ENCODE data around the gene COMMD2.

Gene COMMD2

DNA sequence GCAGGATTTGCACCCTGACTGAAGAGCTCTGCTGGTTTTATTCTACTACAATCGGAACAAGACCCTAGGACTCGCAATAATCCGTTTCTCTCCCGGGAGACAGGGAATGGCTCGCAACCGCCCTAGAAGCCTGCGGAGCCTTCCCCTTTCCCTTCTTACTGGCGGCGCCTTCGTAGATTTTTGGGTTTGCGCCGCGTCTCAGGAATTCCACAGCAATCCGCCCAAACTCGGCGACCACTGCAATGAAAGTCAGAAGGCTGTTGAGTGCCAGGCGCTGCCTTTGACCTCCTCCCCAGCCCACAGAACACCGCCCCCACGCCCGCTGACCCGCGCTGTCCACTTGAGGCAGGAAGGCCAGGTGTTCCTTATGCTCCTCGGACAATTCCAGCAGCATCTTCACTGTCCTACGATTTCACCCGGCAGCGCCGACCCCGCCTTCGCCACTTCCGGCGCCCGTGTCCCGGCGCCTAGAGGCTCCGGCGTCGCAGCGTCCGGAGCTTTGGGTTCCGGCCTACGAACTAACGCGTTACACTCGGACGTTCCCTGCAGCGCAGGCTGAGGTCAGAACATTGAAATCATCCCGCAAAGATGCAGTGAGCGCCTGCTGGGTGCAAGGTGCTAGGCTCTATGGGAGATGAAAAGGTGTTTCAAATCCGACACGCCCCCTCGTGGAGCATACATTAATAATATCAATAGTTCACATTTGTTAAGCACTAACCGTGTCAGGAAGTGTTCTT, at the start of gene COMMD2:
Gene COMMD2, minus strand, starts transcription at position 439 of the 737 bp plus-strand sequence. Its CDS starts 45 bp downstream, at position 394.
- DNase-seq (ENCODE audit: low read depth): peak; percentile 84

GRCh38 chr3:149801639-149802038, 49.4 kb upstream of the COMMD2 start:
- no peak for DNase-seq (ENCODE audit: low read depth)

GRCh38 chr3:149801195-149801594, 48.9 kb upstream of the COMMD2 start:
- no peak for DNase-seq (ENCODE audit: low read depth)

DNA sequence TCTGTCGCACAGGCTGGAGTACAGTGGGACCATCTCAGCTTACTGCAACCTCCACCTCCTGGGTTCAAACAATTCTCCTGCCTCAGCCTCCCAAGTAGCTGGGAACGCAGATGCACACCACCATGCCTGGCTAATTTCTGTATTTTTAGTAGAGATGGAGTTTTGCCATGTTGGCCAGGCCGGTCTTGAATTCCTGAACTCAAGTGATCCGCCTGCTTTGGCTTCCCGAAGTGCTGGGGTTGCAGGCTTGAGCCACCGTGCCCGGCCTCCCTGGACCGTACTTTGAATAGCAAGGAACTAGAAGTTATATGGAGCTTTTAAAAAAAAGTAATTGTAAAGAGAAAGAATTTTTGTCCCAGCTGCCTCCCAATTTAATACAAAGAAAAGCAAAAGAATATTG, 48.4 kb upstream of the COMMD2 start:
- DNase-seq (ENCODE audit: low read depth): no peak

DNA sequence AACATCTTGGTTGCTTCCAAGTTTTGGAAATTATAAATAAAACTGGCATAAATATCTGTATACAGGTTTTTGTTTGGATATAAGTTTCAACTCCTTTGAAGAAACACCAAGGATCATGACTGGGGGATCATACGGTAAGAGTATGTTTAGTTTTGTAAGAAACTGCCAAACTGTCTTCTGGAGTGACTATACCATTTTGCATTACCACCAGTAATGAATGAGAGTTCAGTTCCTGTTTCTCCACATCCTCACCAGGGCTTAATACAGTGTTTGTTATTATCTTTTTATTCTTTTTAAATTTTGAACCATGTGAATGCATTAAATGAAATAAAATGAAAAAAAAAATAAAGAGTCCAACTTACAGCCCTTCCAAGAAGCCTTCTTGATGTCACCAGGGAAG, 43.7 kb upstream of the COMMD2 start:
- DNase-seq (ENCODE audit: low read depth): no peak

- no peak for DNase-seq (ENCODE audit: low read depth)
Observed at GRCh38 chr3:149792452-149793270, 40.4 kb upstream of the COMMD2 start, which contains the start of gene ANKUB1. TSS of gene ANKUB1 (minus strand) at chr3:149792554. CDS start at chr3:149792366, 188 bp downstream.

DNA sequence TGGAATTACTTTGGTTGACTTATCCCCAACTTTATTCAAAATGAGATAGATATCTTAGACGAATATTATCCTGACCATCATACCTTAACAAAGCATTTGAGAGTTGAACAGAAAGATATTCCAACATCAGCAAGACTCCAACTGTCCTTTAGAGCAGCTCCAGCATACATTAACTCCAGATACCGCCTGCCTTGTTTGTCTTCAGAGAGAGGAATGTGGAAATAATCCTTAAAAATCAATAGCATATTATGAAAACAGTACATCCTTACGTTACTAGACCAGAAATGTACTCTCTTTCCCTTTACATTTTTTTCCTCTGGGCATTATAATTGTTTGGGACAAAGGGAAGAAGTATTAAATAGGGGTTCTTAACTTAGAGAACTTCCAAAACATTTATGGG, 38.4 kb upstream of the COMMD2 start:
- DNase-seq (ENCODE audit: low read depth): no peak

DNA sequence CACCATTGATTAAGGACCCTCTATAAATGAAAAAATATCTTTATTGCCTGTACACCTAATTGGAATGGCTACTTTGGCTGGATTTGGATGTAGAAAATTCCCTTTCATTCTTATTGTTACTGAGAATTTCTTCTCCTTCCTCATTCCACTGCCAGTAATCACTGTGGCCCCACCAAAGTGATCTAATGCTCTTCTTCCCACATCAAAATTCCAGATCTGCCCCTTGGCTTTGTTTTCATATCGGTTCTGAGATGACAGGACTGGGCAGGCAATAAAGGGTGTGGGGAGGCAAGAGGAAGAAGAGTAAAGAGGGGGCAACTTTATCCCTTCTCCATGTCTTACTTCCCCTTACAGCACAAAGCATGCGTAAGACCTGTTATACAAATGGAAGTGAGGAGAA, 38.0 kb upstream of the COMMD2 start:
- DNase-seq (ENCODE audit: low read depth): no peak

- no peak for DNase-seq (ENCODE audit: low read depth)
Observed at GRCh38 chr3:149784064-149784704, 31.9 kb upstream of the COMMD2 start.

DNA sequence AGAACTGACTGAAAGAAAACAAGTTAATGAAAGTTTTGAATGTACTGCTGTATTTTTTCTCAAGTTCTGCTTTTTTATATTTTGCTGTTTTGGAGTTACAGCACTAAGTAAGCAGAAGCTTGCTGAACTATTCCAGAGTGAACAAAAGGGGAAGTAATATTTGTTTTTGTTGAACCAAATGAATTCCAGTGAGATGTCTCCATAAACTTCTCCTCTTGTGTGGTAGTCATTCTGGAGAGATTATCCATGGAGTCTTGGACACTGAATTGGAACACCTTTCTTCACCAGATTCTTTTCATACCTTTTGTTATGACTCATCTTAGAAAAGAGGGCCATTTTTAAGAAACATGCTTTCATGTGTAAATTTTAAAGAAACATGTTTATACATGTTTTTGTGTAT, 31.3 kb upstream of the COMMD2 start:
- peak; percentile 72 for DNase-seq (ENCODE audit: low read depth)

- no peak for DNase-seq (ENCODE audit: low read depth)
Observed at GRCh38 chr3:149781741-149782140, 29.5 kb upstream of the COMMD2 start.

DNA sequence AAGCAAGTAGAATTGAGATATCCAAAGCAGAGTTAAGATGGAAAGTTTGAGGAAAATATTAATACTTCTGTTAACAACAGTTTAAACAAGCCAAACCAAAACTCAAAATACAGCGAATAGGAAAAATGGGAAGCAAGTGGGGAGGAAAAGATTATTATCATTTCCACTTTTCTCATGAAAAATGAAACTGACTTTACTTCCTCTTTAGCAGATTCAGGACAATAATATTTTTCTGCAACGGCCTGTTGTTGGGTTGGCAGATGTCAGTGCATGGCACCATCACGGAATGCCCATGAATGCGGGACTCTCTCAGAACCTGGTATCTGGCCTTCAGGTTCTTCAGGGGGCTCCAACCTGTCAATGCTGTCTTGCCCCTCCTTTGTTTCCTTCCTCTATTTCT, 28.9 kb upstream of the COMMD2 start:
- no peak for DNase-seq (ENCODE audit: low read depth)

GRCh38 chr3:149777414-149778214, 25.3 kb upstream of the COMMD2 start:
- no peak for DNase-seq (ENCODE audit: low read depth)

- no peak for DNase-seq (ENCODE audit: low read depth)
Observed at GRCh38 chr3:149776170-149776569, 23.9 kb upstream of the COMMD2 start.

DNA sequence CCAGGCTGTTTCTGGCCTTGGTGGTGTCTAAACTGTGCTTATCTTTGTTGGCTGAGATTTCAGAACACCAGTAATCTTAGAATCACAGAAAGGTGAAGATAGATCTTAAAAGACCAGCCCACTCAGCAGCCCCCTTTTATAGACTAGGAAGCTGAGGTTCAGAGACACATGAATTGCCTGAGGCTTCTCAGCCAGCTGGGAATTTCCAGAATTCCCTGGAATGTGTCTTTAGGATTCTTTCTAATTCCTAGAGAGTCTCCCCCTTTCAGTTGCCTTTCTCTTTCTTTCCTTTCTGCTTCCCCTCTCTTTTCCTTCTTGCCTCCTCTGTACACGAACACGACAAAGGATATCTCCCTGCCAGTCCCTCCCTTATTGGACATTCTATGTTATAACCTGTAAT, 20.6 kb upstream of the COMMD2 start:
- no peak for DNase-seq (ENCODE audit: low read depth)

- DNase-seq (ENCODE audit: low read depth): no peak
Observed at GRCh38 chr3:149771652-149772271, 19.5 kb upstream of the COMMD2 start.

DNA sequence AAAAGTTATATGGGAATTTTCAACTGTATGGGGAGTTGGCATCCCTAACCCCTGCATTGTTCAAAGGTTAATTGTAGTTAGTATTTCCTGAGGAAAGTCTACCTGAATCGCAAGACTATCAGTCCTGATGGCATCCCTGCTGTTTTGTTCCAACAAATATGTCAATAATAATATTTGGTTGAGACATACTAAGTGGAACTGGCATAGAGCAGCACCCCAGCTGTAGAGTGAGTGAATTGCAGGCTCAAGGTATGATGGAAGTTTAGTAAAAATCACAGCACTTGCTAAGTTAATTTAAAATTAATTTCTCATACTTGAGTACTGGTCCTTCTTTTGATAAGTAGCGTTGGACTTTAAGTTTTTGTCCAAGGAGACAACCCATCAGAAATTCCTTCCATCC, 18.0 kb upstream of the COMMD2 start:
- DNase-seq (ENCODE audit: low read depth): no peak

GRCh38 chr3:149768704-149769103, 16.4 kb upstream of the COMMD2 start:
- no peak for DNase-seq (ENCODE audit: low read depth)

GRCh38 chr3:149767720-149768119, 15.4 kb upstream of the COMMD2 start:
- DNase-seq (ENCODE audit: low read depth): no peak

GRCh38 chr3:149765762-149766334, 13.6 kb upstream of the COMMD2 start:
- DNase-seq (ENCODE audit: low read depth): no peak

DNA sequence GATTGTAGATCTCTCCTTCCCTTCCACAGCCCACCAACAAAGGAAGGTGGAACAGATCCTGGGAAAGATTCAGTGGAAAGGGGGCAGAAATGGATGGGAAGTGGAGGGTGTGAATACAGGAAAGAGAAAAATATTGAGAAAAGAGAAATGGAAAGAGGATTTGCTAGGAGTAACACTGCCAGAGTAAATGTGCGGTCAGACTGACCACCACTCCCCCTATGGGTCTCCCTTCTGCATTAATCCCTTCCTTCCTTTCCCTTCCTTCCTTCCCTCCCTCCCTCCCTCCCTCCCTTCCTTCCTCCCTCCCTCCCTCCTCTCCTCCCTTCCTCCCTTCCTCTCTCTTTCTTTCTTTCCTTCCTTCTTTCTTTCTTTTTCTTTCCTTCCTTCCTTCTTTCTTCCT, 12.0 kb upstream of the COMMD2 start:
- no peak for DNase-seq (ENCODE audit: low read depth)

All from HS-27A (cell line).